ENCODE measurements around the gene CEP41. TPM values are rescaled to one million over a fixed set of nuclear protein-coding genes. Genes with fewer than 3 reads are reported as not detected.
A peak's percentile ranks its signal among the peaks of the same experiment; 100 is the strongest.

The CEP41 gene
- total and polyA plus RNA-seq, 12 donors = 2.2 to 6.3 (median 4.7) TPM

GRCh38 chr7:130369110-130369711, 71.6 kb downstream of the CEP41 start:
- intact Hi-C loops (cut with DNase I) = loop anchor here in 1 of 10 donors (10.0 kb wide), 1 partner anchor 56 kb away; no protein-coding TSS in a partner anchor
- 49 to 58% methylated on average over 10 of the region's 10 CpGs for WGBS, 2 donors
- TF ChIP-seq, protein P1, sequence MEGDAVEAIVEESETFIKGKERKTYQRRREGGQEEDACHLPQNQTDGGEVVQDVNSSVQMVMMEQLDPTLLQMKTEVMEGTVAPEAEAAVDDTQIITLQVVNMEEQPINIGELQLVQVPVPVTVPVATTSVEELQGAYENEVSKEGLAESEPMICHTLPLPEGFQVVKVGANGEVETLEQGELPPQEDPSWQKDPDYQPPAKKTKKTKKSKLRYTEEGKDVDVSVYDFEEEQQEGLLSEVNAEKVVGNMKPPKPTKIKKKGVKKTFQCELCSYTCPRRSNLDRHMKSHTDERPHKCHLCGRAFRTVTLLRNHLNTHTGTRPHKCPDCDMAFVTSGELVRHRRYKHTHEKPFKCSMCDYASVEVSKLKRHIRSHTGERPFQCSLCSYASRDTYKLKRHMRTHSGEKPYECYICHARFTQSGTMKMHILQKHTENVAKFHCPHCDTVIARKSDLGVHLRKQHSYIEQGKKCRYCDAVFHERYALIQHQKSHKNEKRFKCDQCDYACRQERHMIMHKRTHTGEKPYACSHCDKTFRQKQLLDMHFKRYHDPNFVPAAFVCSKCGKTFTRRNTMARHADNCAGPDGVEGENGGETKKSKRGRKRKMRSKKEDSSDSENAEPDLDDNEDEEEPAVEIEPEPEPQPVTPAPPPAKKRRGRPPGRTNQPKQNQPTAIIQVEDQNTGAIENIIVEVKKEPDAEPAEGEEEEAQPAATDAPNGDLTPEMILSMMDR (IDR thresholded peaks at IDR 0.05) = no peak
- no peak for DNase-seq
- Histone ChIP-seq H3K4me3 (no peak overlapping the region), H3K4me1 (peaks cover 5 to 47% (median 12%) of the 10 kb centered on the region in 9 donors), H3K27me3 (no peaks in the 10 kb centered on the region), H3K36me3 (no peaks in the 10 kb centered on the region), H3K27ac (no peak overlapping the region), H3K9me3 (no peaks in the 10 kb centered on the region)
- ATAC-seq = peak in 2 of 8 donors; percentile 29 to 38

GRCh38 chr7:130367836-130368746, 72.7 kb downstream of the CEP41 start:
- 92 to 93% methylated on average over 19 of the region's 19 CpGs for WGBS, 2 donors
- ATAC-seq = peak in 1 of 8 donors; percentile 14
- no peaks in the 10 kb centered on the region for H3K27me3 ChIP-seq
- TF ChIP-seq, protein P1 (IDR thresholded peaks at IDR 0.05) = no peak
- intact Hi-C loops (cut with DNase I) = loop anchor here in 1 of 10 donors (10.0 kb wide), 1 partner anchor 57 kb away; no protein-coding TSS in a partner anchor
- no peaks in the 10 kb centered on the region for H3K36me3 ChIP-seq
- no peak overlapping the region for H3K4me3 ChIP-seq
- no peak overlapping the region for H3K27ac ChIP-seq
- no peaks in the 10 kb centered on the region for H3K9me3 ChIP-seq
- H3K4me1 ChIP-seq = peaks cover 0 to 36% (median 11%) of the 10 kb centered on the region in 9 donors
- no peak for DNase-seq

DNA sequence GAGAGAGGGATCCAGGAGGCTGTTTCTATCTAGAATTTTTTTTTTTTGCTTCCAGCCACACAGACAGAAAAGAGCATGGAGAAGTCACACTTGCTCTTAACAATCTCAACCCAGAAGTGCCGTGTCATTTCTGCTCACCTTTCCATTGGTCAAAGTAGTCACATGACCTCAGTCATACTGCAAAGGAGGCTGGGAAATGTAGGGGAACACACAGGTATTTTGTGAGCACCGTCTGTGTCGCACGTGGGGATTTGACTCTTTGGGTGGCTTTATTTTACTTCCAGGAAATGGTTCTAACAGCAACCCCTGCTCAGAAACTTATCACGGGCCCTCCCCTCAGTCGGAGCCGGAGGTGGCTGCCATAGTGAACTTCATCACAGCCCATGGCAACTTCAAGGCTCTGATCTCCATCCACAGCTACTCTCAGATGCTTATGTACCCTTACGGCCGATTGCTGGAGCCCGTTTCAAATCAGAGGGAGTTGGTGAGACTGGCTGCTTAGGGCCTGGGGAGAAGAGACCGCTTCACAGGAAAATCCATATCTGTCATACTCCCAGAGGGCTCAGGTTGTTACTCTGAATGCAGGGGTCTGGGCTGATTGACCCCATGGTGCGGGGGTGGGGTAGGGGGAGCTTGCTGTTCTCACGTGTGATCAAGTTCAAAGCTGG, 73.6 kb downstream of the CEP41 start:
- TF ChIP-seq, protein P1 (IDR thresholded peaks at IDR 0.05) = no peak
- intact Hi-C loops (cut with DNase I) = loop anchor here in 1 of 10 donors (10.0 kb wide), 1 partner anchor 58 kb away; no protein-coding TSS in a partner anchor
- Histone ChIP-seq H3K27me3 (no peaks in the 10 kb centered on the region), H3K36me3 (no peaks in the 10 kb centered on the region), H3K27ac (no peak overlapping the region), H3K9me3 (no peaks in the 10 kb centered on the region), H3K4me1 (peaks cover 0 to 27% (median 5%) of the 10 kb centered on the region in 9 donors), H3K4me3 (no peak overlapping the region)
- ATAC-seq = no peak
- no peak for DNase-seq
- WGBS, 2 donors = 82 to 86% methylated on average over 13 of the region's 13 CpGs

DNA sequence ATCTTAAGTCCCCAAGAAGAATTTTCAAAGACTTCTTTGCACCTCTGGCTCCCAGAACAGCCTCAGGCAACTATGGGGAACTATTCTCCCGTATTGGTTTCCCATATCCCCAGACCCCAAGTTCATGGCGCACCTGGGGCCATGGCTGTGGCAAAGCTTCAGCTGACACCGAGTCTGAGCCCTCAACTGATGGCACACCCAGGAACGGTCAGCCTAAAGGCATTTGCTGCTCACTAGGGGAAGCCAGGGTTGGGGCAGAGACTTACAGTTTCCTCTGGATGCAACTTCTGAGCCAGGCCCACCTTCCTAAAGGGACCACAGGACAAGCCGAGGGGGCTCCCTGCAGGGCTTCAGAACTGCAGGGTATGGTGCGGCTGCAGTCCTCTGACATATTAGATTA, 74.3 kb downstream of the CEP41 start:
- TF ChIP-seq, protein P1 (IDR thresholded peaks at IDR 0.05) = no peak
- H3K4me3 ChIP-seq = no peak overlapping the region
- H3K9me3 ChIP-seq = no peaks in the 10 kb centered on the region
- 93 to 96% methylated on average over 6 of the region's 6 CpGs for WGBS, 2 donors
- no peaks in the 10 kb centered on the region for H3K27me3 ChIP-seq
- no peak for ATAC-seq
- H3K27ac ChIP-seq = no peak overlapping the region
- no peaks in the 10 kb centered on the region for H3K36me3 ChIP-seq
- DNase-seq = no peak
- peaks cover 0 to 26% (median 5%) of the 10 kb centered on the region in 9 donors for H3K4me1 ChIP-seq
- intact Hi-C loops (cut with DNase I) = loop anchor here in 1 of 10 donors (10.0 kb wide), 1 partner anchor 58 kb away; no protein-coding TSS in a partner anchor

Data from heart right ventricle (tissue), 16 donors.